ENCODE measurements around the gene TNNI3K.

- TF ChIP-seq CTCF (conservative IDR thresholded peaks at IDR 0.05; ENCODE audit: low read depth, low read length): no peak
- no peak for TF ChIP-seq EZH2 (IDR thresholded peaks at IDR 0.05; ENCODE audit: low read length, unreplicated experiment)
Measured at GRCh38 chr1:74406759-74407158, 171.6 kb downstream of the TNNI3K start.
